Activated CD4-positive, alpha-beta T cell treated with anti-CD3 and anti-CD28 coated beads, Interleukin-2, amount 50 U/mL, for 48 hours (primary cell): ENCODE data around the gene FSD2.
A peak's percentile ranks its signal among the peaks of the same experiment; 100 is the strongest.

Experiments
- DNase-seq, 2 experiments: peaks; one replicate each; pipeline ENCODE4 v3.0.0-alpha.2; 2020

Gene FSD2, protein sequence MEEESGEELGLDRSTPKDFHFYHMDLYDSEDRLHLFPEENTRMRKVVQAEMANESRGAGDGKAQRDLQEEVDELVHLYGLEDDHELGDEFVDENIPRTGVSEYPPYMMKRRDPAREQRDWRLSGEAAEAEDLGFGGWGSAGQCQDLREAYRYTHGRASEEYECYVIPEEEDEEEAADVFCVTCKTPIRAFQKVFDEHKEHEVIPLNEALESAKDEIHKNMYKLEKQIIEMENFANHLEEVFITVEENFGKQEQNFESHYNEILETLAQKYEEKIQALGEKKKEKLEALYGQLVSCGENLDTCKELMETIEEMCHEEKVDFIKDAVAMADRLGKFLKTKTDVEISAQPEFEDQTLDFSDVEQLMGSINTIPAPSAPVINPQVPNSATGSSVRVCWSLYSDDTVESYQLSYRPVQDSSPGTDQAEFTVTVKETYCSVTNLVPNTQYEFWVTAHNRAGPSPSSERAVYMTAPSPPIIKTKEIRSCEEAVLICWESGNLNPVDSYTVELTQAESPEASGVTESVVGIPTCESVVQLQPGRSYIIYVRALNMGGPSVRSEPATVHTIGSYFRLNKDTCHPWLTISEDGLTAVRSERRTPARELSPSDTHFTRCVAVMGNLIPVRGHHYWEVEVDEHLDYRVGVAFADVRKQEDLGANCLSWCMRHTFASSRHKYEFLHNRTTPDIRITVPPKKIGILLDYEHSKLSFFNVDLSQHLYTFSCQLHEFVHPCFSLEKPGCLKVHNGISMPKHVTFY

DNA sequence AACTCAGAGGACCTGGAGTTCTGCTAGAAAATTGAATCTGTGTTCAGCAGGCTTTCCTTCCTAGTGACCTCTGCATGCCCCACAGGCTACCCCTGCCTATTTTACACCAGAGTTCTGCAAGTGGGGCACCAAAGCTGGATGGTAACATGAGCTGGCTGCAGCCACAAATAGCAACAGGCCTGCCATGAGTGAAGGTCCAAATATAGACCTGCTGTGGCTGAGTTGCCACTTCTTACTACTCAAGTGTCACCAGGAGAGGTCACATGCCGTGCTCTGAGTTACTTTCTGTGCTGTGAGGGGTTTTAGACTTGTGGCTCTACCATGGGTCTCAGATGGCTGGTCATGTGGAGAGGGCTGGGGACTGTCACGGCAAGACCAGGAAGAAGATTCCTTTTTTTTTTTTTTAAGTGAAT is at the start of gene FSD2:
TSS of gene FSD2 (minus strand) at position 76 of the 413 bp plus-strand sequence. CDS start 18,679 bp downstream, outside the sequence.
- no peak for DNase-seq

DNA sequence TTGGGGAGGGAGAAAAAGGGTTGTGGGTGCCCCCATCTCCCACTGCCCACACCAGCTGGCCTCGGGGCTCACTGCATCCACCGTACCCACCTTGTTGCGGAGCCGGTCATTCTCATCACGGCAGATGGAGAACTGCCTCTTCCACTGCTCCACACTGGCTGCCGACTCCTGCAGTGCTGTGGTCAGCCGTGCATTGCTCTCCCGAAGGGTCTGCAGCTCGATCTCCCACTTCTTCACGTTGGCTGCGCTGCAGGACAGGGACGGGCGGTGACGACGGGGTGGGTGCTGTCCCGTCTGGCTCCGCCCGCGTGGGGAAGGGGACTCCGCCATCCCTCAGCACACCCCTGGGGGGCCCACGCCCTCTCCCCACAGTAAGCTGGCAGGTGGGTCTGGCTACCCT is 48.7 kb upstream of the FSD2 start:
- no peak for DNase-seq

DNA sequence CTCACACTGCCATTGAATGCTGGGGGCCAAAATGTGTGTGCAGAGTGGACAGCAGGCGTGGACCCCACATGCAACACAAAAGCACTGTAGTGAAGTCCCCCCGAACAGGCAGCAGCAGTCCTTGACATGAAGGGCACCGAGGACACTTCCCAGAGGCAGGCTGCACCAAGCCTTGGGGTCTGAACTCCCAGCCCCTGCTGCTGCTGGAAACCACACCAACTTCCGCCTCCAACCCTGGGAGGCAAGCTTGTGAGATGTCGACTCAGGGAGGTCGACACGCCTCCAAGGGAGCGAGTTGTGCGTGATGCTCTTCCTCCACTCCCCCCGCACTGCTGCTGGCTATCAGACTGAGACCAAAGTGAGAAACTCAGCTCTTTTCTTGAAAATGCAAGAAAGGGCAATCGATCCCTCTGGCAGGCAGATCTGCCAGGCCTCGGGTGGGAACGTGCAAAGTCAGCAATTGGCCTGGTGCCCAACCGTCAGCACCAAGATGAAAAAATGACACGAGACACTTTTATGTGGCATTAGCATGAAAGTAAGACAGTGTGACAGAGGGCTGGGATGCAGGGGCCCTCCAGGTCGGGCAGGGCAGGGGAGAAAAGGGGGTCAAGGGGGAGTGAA is 47.2 kb upstream of the FSD2 start:
- no peak for DNase-seq

DNA sequence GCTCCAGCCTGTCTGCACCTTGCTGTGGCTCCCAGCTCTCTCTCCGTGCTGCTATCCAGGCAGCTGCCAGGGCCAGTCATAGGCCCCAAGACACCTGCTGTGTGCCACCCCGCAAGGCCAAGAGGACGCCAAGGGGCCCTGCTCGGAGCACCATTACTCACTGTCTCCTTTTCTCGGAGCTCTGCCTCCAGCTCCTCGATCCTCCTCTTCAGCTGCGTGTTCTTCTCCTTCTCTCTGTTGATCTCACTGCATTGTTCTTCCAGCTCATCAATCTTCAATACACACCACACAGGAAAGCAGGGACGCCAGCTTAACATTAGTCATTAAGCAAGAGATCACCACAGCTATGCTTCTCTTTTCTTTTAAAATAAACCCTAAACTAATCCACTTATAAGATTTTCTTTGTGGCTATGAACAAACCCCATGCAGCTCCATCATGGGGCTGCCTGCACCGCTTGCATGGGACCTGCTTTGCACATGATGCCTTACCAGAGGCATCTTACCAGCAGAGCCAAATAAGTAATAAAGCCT is 46.2 kb upstream of the FSD2 start:
- DNase-seq = no peak

DNA sequence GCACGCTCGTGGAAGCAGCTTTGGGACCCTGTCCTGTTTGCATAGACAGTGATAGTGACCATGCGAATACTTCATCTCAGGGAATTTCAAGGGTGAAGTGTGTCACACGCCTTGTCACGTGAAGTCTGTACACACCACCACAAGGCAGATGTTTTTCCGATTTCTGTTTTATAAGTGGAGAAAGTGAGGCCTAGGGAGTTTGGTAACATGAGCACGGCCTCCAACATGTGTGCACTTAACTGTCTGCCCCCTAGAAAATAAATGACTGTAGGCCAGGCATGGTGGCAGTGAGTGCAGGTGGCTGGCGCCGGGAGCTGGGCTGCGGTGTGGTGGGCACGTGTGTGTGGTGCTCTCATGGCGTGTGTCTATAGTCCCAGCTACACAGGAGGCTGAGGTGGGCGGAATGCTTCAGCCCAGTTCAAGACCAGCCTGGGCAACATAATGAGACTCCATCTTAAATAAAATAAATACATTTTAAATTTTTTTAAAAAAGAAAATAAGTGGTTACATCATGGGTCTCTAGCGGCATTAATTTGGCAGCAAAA is 45.5 kb upstream of the FSD2 start:
- no peak for DNase-seq

DNA sequence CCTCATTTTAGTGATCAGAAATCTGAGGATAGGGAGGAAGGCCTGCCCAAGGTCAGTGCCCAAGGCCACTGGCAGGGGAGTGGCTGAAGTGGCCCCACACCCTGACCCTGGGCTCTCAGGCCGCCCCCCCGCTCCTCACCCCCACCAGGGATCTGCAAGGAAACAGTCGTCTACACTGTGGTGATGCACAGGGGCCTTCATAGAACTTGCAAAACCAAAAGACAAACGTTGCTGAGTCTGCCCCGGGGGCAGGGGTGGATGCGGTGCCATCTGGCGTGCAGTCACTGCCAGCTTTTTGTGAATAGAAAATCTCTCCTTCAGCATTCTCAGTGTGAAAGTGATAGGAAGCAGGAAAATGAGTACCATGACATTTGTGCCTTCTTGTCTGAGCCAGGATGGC is 44.9 kb upstream of the FSD2 start:
- DNase-seq = no peak

DNA sequence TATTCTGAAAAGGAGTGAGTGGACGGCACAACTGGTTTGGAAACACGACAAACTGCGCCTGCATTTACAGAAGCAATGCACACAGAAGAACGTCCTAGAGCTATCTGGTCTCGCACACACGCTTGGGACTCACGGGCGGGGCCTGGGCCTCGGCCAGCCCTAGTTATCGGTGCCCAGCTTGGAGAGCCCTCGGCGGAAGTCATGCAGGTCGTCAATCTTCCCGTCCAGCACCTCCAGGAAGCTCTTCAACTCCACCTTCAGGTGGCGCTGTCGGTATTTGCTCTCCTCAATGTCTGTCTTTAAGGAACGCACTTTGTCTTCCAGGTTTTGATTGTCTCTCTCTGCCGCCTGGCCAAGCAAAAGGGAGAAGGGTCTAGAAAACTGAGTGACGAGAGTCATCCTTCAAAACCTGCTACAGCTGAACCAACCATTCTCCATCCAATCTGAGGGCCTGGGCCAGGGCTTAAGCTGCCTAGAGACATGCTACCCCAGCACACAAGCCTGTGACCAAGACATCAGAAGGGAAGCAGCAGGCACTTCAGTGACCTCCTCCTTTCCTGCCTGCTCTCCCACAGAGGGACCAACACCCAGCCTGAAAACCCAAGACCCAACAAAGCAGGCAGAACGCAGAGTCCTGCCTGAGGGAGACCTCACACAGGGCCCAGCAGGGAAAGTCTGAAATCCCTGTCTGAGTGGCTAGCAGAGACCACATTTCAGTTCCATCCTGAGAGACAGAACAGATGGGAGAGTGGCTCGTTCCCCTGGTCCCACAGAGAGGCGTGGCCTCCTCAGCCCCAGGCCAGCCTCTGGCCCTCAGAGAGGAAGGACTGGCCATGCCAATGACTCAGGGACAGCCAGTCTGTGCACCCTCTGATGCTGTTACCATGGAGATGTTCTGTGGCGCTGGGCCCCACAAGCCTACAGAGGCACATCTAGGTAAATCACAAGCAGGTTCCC is 44.0 kb upstream of the FSD2 start:
- peak; percentile 41 to 63 for DNase-seq

DNA sequence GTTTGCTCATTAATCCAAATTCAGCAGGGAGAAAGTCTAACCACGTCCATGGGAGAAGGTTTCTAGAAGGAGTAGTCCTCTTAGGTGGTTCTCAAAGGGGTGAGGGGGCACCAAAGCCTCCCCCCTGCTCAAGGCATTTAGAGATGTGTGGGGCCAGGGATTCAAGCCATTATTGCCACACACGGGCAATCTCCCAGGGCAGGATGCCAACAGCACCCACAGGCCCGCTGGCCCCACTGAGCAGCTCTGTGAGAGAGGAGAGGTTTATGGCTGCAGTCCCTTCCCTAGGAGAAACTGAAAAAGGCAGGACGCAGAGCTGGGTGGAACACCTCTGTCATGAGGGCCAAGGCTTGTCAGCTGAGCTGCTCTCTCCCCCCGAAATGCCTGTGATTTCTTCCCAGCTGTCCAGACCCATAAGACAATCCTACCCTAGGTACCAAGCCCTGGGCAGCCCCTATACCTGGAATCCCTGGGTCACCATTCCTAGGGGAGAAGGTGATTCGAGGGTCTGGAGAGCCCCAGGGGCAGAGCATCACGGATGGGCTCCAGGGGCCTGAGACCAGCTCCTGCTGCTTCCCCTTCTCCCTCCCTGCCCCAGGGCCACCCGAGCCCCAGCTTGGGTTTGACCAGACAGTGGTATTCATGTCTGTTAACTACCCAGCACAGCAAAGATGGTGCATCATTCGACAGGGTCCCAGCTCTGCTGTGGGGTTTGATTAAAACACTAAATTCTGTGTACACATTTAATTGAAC is 42.5 kb upstream of the FSD2 start:
- no peak for DNase-seq

DNA sequence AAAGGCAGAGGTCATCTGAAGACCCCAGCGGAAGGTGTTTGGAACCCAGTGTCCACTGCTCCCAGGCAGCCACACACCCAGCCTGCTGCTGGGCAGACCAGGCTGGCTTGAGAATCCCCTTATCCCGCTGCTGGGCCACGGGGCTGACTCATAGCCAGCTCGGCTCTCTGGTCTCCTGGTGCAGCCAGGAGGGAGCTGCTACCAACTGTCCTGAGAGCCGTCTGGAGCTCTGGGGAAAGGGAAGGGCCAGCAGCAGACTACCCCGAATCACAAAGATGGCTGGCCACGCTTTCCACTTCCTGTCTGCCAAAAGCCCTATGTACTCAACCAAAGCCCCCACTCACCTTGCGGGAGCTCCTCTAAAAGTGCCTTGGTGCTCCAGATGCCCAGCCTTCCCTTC is 41.8 kb upstream of the FSD2 start:
- DNase-seq = no peak

DNA sequence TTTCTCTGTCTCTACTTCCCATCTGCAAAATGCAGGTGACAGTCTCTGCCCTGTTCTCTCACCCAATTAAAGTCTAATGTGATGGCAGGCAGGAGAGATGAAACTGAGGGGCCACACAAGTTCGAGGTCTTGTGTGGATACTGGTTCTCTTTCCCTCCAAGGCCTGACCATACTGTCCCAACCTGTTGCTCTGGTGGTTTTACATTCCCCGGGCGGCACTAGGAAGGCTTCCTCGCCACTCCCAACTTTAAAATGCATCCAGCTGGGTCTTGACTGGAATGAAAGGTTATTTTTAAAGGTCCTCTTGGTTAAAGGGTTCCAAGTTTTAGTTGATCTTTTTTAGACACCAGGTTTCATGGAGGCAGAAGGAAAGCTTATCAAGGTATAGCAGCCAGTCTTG is 40.8 kb upstream of the FSD2 start:
- DNase-seq = no peak

DNA sequence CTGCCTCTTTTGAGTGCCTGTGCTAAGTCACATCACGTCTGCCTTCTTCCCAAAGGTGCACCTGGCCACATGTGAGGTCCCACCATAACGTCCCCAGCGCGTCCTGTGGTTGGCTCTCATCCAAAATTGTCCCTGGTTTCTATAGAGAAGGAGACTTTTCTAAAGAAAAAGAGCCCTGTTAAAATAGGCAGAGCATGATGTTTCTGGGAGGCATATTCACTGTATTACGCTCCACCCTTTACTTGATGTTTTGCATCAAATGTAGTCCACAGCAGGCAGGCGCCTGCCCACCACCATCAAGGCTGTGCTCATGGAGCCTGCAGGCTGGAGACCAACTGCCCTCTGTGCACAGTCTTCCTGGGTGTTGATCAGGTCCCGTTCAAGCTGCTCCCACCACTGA is 39.8 kb upstream of the FSD2 start:
- no peak for DNase-seq

DNA sequence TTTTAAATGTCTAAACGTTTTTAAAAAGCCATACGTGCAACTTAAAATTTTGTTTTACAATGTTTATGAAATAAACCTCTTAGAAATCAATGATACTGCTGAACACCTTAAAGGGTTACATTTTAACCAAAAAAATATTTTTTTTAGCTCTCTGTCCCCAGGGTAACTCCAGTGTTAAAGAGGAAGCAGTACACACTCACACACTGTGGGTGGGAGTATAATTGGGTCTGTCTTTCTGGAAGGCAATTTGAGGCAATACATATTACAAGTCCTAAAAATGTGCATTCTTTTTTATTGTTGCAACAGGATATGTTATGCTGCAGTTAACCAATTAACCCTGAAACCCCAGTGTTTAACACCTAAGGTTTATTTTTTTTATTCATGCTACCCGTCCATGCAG is 37.7 kb upstream of the FSD2 start:
- DNase-seq = no peak

DNA sequence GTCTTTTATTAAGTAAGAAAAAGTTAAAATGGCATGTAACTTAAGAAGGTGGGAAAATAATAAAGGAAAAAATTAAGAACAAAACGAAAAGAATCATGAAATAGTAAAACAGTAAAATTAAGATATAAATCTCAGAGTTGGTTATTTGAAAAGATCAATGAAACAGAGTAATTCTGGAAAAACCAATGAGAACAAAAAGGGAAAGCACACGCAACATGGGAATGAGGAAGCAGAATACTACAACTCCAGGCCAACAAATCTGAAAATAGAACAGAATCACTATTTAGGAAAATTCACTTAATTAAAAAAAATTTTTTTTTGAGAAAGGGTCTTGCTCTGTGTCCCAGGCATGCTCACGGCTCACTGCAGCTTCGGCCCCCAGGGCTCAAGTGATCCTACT is 34.3 kb upstream of the FSD2 start:
- DNase-seq = no peak

DNA sequence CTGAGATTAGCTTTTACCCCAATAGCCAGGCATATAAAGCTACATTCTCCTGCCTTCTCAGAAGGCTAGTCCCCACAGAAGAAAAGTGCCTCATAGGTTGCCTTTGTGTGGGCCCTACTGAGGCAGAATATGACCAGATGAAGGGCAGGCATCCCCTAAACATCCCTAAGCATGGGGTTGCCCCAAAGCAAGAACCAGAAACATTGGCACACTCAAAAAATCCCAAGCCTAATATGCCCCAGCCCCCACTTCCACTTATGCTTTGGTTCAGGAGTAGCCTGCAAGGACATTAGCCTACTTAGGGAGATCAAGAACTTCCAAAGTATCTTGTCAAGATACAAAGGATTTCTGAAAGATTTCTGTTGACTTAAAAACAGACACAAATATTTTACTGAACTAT is 33.3 kb upstream of the FSD2 start:
- DNase-seq = no peak

DNA sequence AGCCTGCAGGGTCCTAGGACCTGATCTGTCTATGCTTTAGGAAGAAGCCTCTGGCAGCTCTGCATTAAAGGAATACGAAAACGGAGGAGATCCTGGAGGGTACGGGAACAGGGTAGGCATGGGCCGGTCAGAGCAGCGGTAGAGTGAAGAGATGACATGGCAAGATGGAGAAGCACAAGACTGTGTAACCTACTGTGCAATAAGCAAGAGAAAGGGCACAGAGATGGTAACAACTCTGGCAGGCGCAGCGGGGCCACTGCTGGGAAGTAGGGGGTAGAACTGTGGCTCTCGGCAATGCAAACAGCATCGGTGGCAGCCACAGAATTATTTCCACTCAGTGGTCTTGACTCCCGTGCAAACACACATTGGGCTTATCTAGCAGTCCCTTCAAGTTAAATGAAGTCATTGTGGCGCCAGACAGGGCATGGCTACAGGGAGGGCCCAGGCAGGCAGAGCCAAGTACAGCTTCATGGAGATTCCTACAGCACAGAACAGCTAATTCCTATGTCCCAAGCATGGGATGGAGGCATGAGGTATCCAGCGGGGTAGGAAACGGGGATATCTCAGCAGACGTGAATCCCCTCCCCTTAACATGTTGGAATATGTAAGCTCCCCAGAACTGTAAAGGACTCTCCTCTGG is 32.3 kb upstream of the FSD2 start:
- DNase-seq = no peak

DNA sequence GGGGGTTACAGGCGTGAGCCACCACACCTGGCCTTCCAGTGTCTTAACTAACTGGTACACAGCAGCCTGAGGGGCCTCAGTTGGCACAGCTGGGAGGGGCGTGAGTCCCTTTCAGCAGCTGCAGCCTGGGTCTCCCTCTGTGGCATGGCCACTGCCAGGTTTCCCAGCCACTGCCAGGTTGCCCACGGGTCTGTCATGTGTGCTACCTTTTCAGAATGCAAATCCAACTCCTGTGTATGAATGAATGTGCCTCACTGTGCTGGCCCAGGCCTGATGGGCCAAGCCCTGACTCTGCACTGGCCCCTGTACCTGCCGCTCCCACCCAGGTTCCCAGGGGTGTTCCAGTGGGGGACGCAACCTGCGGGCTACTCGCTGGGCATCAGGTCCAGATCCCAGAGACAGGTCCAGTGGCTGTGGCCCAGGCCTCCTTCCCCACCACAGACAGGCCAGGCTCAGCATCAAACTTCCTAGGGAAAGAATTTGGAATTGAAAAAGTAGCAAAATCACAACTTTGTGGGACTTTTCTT is 29.6 kb upstream of the FSD2 start:
- DNase-seq = no peak

DNA sequence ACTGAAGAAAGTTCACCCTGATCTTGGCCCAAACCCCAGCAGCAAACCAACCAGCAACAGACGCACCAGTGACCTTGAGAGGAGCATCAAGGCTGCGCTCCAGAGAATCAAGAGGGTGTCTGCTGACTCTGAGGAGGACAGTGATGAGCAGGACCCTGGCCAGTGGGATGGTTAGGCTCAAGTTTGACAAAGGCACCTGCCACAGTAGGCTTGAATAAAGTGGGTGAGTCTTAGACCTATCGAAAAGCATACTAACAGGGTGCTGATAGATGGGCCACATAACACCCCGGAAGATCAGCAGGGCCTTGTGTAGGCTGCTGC is 27.5 kb upstream of the FSD2 start:
- no peak for DNase-seq

DNA sequence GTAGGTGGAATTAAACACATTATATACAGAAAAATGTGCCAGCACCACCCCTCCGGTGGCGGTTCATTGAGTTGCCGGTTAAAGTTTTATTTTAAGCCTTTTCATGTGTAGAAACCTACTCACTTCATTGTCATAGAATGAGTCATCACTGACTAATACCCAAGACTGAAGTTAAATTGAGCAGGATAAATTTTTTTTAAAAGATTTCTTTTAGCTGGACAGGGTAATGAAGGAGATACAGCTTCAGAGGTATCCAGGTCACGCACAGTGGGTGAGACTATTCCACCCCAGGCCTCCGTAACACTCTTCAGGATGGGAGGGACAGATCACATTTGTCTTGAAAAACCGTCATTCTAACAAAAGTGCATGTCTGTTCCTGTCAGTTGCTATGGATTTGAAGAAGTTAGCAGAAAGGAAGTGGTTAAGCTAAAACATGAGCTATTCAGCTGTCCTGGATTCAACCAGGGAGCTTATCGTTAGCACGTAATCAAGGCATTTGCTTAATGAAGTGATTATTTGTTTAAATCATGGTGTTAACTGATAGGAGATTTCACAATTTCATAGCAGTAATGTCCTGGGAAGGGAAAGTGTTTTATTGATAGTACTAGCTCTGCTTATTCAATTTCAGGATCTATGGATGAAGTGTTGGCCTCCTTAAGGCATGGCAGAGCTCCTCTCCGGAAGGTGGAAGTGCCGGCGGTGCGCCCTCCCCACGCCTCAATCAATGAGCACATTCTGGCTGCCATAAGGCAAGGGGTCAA is 26.9 kb upstream of the FSD2 start:
- DNase-seq = peak; percentile 39 to 56

DNA sequence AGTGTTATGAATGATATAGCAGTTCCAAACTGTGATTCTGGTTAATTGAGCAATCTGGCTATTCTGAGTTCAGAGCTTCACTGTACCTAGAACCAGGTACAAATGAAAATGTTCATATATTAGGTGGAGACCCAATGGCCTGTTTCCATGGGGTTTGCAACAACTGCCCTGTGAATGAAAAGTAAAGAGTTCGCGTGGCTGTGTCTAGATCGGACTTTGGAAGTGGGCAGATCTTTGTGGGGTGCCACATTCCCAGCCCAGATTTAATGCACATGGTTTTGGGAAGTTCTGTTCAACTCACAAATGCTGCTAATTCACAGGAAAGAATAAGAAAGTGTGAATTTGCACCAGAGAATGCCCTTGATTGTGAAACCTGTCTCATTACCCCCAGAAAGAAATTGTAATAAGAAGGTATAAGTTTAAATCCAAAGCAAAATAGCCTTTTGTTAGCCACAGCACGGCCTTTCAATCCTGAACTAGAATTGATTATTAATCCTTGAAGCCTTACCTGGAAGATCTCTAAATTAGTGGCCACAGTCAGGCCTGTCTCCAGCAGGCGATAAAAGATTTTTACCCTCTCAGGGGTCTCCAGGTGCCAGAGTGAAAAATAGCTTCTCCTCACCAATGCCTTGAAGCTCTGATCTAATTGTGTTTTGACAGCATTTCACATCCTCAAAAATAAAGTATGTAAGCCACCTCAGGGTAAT is 26.2 kb upstream of the FSD2 start:
- no peak for DNase-seq
